GM10266 (cell line): ENCODE measurements around the gene ANKS1B.

Experiments
- DNase-seq: peaks from one replicate; pipeline ENCODE4 v3.0.0; 2012; ENCODE audit errors: extremely low spot score
- CTCF ChIP-seq: IDR thresholded peaks from 2 replicates; pipeline ENCODE4 v1.5.1; 2012; ENCODE audit warnings: mild to moderate bottlenecking, low read depth; ENCODE audit not compliant: control insufficient read depth, insufficient read depth; ENCODE audit errors: missing control alignments

The ANKS1B gene

GRCh38 chr12:99019798-99020197, 964.9 kb downstream of the ANKS1B start:
- DNase-seq: no peak
- TF ChIP-seq CTCF: no peak

GRCh38 chr12:99017971-99018370, 966.8 kb downstream of the ANKS1B start:
- DNase-seq: no peak
- no peak for TF ChIP-seq CTCF

- TF ChIP-seq CTCF: no peak
- DNase-seq: no peak
Observed at GRCh38 chr12:99009654-99010296, 975.0 kb downstream of the ANKS1B start.

GRCh38 chr12:99005601-99006000, 979.1 kb downstream of the ANKS1B start:
- TF ChIP-seq CTCF: no peak
- DNase-seq: no peak

GRCh38 chr12:99004799-99005466, 979.8 kb downstream of the ANKS1B start:
- DNase-seq: no peak
- TF ChIP-seq CTCF: no peak

- DNase-seq: no peak
- no peak for TF ChIP-seq CTCF
Observed at GRCh38 chr12:99002731-99003130, 982.0 kb downstream of the ANKS1B start.

GRCh38 chr12:99002156-99002555, 982.6 kb downstream of the ANKS1B start:
- DNase-seq: no peak
- no peak for TF ChIP-seq CTCF
